Endometrial microvascular endothelial cells (primary cell): Measurements from ENCODE around the gene DNLZ. TPM values are rescaled to one million over a fixed set of nuclear protein-coding genes. Genes with fewer than 3 reads are reported as not detected.

Source experiments
- in situ Hi-C: cut with HindIII; loops from 2 replicates; pipeline ENCODE4 v1.10.0; 2017; ENCODE audit warnings: low sequenced_read_pairs, low pct_unique_long_range_greater_than_20kb; ENCODE audit errors: inconsistent ontology term
- total RNA-seq: library from RNA; depleted of rRNA; stranded (reverse); fragments of >200 nt; gene quantifications from one replicate; pipeline ENCODE4 v1.2.3, GENCODE V29; 2015; ENCODE audit errors: inconsistent ontology term

The DNLZ gene
- total RNA-seq, 1 donor from 2014 or later = 40.5 TPM

DNA sequence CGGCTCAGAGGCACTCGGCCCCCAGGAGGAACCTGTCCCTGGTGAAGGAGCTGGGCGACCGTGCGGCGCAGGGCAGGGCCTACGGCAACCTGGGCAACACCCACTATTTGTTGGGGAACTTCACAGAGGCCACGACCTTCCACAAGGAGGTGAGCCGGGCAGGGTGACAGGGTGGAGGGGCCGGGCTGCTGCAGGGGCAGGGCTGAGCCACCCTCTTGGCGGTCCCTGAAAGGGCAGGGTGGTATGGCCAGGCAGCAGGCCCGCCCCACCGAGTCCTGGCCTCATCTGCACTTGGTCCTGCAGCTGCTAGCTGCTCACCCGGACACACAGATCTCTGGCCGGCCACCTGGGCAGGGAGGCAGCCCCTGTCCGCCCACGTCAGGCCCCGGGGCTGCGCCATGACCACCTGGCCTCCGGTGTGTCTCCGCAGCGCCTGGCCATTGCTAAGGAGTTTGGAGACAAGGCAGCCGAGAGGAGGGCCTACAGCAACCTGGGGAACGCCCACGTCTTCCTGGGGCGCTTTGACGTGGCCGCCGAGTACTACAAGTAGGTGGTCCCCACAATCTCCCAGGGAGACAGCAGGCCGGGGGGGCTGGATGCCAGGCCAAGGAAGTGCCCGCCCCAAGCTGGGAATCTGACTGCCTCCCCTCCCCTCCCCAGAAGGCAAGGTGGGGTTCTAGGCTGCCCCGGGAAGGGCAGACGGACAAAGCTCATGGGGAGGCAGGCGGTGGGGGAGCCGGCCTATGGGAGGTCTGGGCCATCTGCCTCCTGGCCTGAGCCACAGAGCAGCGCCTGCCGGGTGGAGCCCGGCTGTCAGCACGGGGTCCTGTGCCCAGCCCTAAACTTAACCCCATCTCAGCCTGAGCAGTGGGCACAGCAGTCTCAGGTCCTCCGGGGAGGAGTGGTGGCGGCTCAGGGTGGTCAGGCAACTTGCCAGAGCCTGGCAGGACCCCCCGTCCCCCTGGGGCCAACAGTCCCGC lies 25.8 kb downstream of the DNLZ start:
- in situ Hi-C loops = no loop called here

DNA sequence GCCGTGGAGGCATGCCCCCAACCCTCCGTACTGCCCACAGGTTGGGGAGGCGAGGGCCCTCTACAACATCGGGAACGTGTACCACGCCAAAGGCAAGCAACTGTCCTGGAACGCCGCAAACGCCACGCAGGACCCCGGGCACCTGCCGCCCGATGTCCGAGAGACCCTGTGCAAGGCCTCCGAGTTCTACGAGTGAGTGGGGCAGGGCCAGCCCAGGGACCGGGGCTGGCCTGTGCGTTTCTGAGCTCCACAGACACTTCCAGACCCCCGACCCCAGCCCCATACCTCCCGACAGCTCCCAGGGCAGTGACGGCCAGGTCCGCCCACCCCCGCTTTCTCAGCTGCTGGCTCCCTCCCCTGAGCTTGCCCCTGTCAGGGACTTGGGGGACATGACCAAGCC lies 26.7 kb downstream of the DNLZ start:
- in situ Hi-C loops = no loop called here

DNA sequence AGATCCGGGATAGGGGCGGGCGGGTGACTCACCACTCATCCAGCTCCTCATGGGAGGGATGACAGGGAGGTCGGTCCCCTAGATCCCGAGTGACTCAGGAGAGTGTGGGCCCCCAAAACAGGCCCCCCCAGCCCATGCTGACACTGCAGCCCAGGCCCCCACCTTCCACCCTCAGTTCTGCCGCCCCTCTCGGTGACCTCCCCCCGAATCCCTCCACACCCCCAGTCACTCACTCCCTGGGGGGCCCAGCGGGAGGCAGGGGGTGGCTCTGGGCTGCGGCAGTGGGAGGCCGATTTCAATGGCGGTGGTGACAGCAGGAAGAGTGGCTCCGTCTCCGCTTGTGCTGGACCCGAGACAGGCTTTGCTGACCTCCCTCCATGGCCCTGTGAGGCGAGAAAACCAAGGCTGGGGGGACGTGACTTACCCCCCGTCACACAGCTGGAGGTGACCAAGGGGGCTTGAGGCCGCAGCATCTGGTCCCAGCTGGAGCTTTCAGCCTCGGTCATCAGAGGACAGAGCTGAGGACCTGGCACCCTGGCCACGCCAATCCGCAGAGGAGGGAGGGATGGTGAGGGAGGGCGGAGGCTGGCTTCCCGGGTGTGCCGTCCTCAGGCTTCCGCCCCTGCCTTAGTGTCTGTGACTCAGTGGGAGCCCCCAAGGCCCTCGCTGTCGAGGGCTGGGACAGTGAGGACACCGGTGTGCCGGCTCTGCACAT lies 27.2 kb downstream of the DNLZ start:
- in situ Hi-C loops = no loop called here

DNA sequence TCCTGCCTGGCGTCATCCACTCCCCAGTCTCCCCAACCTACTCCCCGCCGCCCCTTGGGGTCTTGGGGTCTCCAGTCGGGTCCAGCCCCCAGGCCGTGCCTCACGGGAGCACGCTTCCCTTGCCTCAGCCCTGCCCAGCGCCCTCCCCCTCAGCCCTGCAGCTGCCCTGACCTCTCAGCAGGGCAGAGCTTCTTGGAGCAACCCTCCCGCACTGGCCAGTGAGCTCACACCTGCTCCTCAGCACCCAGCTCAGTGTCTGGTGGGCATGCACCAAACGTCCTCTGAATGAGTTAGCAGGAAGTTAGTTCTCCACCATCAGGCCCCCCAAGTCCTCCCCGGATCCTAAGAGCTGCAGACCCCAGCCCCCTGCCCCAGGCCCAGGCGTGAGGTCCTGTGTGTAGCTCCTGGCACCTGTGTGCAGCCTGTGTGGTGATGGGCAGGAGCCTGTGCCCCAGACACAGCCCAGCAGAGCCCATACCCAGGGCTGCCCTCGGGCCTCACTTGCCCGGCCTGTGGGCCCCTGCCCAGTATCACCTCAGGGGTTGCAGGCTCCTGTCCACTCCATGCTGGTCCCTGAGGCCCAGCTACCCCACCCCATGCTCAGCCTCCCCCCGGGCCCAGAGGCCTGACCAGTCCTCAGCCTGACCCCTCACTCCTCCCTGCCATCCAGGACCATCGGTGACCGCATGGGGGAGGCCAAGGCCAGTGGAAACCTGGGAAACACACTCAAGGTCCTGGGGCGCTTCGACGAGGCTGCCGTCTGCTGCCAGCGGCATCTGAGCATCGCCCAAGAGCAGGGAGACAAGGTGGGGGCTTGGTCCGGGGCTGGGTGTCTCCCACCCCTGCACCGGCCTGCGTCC lies 28.0 kb downstream of the DNLZ start:
- in situ Hi-C loops = no loop called here

DNA sequence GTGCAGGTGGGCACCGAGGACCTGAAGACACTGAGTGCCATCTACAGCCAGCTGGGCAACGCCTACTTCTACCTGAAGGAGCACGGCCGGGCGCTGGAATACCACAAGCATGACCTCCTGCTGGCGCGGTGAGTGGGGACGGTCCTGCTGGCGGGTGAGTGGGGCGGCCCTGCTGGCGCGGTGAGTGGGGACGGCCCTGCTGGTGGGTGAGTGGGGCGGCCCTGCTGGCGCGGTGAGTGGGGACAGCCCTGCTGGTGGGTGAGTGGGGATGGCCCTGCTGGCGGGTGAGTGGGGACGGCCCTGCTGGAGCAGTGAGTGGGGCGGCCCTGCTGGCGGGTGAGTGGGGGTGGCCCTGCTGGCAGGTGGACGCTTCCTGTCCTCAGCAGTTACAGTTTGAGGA lies 29.0 kb downstream of the DNLZ start:
- in situ Hi-C loops = no loop called here

DNA sequence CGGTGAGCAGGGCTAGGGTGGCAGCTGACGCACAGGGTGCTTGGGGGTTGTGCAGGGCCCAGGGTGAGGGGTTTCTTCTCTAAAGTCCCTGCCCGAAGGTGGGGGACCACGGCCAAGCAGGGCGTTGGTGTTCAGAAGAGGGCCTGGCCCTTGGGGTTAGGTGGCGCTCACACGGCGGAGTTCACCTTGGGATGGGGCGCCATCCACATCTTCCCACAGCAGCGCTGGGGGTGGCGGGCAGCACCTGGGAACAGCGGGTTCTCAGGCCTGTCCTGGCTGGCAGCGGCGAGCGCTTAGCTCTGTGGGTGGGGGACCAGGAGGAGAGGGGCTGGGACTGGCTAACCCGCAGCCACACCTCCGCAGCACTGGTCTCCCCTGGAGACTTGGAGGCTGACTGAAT lies 30.1 kb downstream of the DNLZ start:
- in situ Hi-C loops = no loop called here

DNA sequence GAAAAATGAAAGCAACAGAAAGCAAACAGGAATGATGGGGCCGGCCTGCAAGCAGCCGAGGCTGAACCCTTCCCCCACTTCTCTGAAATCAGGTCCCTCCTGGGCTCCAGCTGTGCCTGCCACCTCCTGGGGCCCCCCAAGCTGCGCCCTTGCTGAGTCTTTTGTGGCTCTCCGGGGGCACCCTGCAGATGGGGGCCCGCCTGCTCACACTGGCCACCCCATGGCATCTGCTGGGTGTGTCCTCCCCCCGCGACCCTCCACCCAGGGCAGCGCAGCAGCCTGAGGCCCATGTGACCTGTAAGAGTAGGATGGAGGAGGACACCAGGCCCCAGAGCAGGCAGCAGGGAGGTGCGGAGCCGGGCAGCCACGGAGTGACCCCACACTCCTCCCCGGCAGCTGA lies 30.5 kb downstream of the DNLZ start:
- in situ Hi-C loops = no loop called here

DNA sequence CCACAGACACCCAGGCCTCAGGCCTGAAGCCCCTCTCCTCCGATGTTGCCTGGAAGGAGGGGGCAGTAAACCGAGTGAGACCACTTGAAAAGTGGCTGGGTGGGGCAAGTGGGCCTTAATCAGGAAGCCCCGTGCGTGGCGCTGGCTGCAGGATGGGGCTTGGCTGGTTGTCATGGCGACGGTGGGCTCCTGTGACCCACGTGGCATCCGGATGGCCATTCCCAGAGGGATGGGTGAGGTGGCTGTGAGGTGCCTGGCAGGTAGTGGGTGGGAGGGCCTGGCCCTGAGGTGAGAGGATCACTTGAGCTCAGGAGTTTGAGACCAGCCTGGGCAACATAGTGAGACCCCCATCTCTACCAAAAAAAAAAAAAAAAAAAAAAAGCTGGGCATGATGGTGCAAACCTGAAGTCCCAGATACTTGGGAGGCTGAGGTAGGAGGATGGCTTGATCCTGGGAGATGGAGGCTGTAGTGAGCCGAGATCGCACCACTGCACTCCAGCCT lies 31.0 kb downstream of the DNLZ start:
- in situ Hi-C loops = no loop called here

DNA sequence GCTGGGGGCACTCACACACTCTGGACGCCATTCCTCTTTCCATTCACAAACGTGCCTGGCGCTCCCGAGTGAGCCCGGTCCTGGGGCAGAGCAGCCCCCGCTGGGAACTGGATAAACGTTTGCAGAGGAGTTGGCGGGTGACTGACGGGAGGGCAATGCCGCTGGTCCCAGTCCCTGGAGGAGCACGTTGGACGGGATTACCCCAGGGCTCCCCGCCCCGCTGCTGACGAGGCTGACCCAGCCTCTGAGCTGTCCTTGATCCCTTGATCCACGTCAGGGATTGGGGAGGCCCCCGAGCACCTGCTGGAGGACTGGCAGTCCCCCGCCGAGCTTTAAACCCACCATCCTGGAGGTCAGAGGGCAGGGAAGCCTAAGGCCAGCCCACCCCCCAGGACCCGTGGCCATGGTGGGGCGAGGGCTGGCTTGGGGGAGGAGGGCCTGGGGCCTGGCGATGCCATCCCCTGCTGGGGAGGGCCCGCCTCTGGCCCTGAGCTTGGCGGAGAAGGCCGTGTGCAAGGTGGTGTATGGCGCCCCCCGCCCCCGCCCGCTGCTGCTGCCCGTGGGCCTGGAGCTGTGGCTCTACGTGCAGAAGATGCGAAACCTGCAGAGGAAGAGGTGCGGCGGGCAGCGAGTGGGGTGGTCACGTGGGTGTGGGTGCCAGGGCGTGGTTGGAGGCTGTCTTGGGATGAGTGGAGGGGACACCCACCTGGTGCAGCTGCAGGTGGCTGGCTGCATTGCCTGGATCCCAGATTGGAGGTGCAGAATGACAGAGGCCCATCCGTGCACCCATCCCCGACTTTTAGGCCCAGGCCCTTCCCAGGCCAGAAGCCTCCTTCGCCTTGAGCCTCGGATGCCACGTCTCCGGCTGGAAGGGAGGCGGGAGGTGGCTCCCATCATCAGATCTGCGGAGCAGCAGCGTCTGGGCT lies 31.7 kb downstream of the DNLZ start:
- in situ Hi-C loops = no loop called here

DNA sequence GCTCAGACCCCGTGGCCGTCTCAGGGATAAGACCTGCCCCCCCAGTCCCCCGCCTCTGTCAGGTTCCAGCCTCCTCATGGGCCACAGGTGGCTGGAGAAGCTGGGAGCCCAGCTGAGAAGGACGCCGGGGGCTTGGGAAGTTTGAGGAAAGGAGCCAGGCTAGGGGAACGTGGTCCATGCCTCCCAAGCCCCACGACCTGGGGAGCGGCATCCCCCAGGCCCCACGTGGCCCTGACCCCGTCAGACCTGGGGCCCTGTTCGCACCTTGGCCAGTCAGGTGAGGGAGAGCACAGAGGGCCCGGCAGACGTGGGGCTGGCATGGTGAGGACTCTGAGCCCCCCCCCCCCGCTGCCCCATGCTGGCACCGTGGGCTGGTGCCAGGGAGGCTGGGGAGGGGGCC lies 32.5 kb downstream of the DNLZ start:
- in situ Hi-C loops = no loop called here

DNA sequence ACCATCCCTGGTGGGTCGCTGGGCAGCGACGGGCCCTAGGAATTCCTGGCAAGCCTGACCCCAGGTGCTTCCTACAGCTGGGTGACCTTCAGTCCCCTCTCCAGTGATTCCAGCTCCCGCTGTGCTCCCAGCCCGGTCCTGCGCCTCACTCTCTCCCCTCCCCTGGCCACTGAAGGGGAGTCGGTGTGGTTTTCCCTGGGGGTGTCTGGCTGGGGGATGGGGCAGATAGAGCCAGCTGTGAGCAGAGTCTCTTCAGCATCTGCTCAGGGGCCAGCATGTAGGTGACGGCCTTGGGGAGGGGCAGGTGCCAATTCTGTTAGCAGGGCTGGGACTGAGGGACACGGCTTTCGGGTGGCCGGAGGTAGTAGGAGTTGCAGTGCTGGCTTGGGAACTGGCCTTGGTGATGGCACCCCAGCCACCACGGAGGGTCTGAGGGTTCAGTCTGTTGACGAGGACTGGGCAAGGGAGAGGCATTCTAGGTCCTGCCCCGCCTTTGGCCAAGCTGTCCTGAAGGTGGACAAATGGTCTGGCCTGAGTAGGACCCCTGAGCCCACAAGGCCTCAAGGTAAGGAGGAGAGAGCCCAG lies 33.0 kb downstream of the DNLZ start:
- in situ Hi-C loops = no loop called here

DNA sequence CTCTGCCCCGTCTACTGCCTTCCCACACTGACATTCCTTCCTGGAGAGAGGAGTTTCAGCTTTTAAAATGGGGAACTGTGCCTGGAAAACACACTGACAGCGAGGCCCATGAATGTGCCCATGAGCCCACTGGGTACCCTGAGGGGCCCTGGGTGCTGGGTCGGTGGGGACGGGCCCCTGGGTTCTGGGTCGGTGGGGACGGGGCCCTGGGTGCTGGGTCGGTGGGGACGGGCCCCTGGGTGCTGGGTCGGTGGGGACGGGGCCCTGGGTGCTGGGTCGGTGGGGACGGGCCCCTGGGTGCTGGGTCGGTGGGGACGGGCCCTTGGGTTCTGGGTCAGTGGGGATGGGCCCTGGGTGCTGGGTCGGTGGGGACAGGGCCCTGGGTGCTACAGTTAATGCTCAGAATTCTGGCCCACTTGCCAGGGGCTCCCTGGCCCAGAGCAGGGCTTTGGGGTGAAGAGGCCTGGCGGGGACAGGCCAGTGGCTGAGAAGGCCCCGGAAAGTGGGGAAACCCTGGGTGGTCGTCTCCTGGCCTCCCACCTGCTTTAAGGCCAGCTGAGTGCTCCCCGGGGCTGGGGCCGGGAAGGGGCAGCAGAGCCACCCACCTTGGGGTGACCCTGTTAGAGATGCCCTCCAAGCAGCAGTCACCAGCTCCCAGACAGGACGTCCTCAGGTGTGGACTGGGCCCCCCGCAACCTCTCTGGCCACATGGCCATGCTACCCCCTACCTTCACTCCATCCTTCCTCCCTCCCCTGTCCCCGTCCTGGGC lies 33.7 kb downstream of the DNLZ start:
- in situ Hi-C loops = no loop called here

DNA sequence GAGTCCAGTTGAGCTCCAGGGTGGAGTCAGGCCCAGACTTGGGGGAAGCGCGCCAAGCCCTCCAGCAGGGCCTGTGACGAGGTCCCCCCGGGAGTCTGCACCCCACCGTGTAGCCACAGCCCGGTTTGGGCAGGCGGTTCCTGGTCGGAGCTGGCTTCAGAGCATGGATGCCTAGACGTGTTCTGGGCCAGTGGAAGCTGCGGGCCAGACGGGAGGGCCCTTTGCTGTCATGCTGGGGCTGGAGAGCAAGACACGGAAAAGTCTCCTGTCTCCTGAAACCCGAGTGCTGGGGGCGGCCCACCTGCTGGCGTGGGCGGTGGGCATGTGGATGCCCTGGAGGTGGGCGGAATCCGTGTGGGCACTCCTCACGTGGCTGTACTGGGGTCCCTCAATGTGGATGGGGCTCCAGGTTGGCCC lies 34.3 kb downstream of the DNLZ start:
- in situ Hi-C loops = no loop called here

DNA sequence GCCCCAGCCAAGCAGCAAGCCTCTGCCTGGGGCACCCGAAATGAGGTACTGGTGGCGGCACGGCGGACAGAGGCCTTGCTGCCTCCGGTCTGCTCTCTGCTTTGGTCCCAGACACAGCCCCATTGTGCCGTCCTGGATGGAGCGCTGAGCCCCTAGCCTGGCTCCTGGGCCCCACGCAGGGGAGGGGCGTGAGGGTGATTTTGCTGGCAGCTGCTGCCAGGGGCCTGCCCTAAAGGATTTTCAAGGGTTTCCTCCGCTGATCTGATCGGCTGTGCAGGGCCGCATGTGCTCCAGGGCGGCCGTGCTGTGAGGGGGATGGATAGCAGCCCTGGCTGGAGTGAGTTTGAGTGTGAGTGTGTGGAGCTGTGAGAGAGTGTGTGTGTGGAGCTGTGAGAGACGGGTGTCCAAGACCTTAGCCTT lies 34.9 kb downstream of the DNLZ start:
- in situ Hi-C loops = no loop called here

DNA sequence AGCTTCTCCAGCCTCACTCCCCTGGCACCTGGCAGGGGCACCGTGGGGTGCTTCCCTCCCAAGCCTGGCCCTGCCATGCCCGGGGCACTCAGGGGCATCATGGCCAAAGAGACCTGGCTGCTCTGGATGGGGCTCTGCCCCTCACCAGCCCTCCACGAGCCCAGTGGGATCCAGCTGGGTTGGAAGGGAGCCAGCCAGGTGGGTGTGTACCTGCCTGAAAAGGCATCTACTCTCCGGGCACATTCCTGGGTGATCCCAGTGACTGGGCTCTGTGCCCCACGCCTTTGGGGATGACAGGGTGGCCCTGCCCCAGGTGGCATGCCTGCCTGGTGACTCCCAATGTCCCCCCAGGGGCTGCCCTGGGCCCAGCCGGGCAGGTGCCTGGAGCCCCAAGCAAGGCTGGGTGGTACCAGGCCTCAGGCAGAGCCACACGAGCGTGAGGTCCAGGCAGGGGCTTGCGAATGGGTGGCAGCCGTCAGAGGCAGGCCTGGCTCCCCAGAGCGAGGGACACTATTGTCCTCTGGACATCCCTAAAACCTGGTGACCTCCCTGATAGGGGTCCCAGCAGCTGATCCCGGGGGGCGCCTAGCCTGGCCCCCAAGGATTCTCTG lies 35.4 kb downstream of the DNLZ start:
- in situ Hi-C loops = no loop called here

DNA sequence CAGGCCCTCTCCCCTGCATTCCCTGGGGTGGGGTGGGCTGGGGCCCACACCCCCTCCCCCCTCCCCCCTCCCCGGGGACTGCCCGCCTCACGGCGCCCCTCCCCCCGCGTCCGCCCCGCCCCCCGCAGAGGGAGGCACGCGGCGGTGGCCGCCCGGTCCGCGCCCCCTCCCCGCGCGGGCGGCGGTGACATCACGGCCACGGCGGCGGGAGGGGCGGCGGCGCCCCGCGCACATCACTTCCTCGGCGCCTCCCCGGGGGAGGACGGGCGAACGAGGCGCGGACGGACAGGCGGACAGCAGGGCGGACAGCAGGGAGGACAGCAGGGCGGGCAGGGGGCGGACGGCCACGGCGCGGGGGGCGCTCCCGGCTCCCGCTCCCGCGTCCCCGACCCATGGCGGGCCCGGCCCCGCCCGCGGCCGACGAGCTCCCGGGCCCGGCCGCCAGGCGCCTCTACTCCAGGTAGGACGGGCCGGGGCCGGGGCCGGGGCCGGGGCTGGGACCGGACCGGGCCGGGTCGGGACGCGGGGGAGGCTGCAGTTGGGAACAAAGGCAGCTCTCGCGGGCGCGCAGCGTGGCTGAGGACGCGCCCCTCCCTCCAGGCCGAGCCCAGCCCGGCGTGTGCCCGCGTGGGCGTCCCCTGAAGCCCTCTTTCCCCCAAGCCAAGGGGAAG lies 36.1 kb downstream of the DNLZ start, which contains the start of gene GPSM1:
GPSM1 (plus strand) TSS at position 236 of the 671 bp plus-strand sequence; CDS start at position 393, 157 bp downstream.
- in situ Hi-C loops = no loop called here
